ENCODE measurements around the gene SGK1. TPM values are rescaled to one million over a fixed set of nuclear protein-coding genes. Genes with fewer than 3 reads are reported as not detected.
"Not testable (repeated sequence)": the region's sequence is repeated elsewhere in the genome, so short reads cannot be mapped to it uniquely, and the experiment has no call there.

Gene SGK1
- total and polyA plus RNA-seq, 2 experiments from 2014 or later: 145 to 161 TPM

DNA sequence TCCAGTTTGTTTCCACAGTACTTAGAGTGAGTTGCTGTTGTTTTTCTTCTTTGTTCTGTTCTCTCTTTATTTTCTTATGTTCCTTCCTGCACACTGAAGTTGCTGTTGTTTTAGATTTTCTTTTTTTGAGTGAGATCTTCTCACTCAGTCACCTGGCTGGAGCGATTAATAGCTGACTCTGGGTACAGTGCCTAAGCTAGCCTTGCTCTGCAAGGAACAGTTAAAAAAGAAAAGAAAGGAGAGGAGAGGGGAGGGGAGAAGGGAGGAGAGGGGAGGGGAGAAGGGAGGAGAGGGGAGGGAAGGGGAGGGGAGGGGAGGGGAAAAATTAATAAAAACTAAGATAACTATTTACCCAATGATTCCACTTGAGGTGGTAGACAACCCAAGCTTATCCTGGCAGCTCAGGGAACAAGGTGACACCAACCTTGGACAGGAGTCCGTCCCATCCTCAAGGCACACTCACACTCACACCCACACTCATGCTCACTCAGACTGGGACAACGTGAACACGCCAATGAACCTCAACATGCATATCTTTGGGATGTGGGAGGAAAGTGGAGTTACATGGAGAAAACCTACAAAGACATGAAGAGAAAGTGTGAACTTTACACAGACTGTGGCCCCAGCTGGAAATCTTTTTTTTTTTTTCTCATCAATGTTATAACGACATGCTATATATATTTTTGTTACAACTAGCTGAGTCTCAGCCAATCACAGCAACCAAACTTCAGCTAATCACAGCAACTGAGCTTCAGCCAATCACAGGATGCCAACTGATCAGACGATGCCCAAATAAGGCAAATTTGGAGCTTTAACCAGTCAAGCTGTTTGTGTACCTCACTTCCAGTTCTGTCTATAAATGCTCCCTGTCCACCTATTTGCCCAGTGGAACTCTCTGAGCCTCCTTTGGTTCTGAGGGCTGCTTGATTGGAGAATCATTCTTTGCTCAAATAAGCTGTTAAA, 124.1 kb downstream of the SGK1 start:
- TF ChIP-seq EZH2 (IDR thresholded peaks at IDR 0.05; ENCODE audit: borderline replicate concordance): no peak
- TF ChIP-seq EZH2phosphoT487 (IDR thresholded peaks at IDR 0.05; ENCODE audit: low read depth, severe bottlenecking, unreplicated experiment): no peak
- TF ChIP-seq, protein P1, sequence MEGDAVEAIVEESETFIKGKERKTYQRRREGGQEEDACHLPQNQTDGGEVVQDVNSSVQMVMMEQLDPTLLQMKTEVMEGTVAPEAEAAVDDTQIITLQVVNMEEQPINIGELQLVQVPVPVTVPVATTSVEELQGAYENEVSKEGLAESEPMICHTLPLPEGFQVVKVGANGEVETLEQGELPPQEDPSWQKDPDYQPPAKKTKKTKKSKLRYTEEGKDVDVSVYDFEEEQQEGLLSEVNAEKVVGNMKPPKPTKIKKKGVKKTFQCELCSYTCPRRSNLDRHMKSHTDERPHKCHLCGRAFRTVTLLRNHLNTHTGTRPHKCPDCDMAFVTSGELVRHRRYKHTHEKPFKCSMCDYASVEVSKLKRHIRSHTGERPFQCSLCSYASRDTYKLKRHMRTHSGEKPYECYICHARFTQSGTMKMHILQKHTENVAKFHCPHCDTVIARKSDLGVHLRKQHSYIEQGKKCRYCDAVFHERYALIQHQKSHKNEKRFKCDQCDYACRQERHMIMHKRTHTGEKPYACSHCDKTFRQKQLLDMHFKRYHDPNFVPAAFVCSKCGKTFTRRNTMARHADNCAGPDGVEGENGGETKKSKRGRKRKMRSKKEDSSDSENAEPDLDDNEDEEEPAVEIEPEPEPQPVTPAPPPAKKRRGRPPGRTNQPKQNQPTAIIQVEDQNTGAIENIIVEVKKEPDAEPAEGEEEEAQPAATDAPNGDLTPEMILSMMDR (IDR thresholded peaks at IDR 0.05; ENCODE audit: poor library complexity): no peak
- Histone ChIP-seq H3K27me3 (no peaks in the 10 kb centered on the region), H3K79me2 (no peaks in the 10 kb centered on the region), H3K9me2 (replicated peaks; ENCODE audit: insufficient read depth) (no peaks in the 10 kb centered on the region), H3K36me3 (replicated peaks; ENCODE audit: insufficient read depth, low read depth) (no peaks in the 10 kb centered on the region), H3K4me2 (no peak overlapping the region), H3K9me3 (ENCODE audit: low read depth) (no peaks in the 10 kb centered on the region), H3K4me1 (ENCODE audit: insufficient read depth) (peaks cover 11% of the 10 kb centered on the region), H3K27ac (no peak overlapping the region), H4K20me1 (ENCODE audit: insufficient read depth, poor library complexity, severe bottlenecking) (no peaks in the 10 kb centered on the region), H2AFZ (no peak overlapping the region), H3K4me3 (no peak overlapping the region)
- WGBS (ENCODE audit: low lambda C conversion rate, missing lambda C conversion rate): 95% methylated on average over 6 of the region's 6 CpGs
- no peak for DNase-seq (ENCODE audit: low spot score)

DNA sequence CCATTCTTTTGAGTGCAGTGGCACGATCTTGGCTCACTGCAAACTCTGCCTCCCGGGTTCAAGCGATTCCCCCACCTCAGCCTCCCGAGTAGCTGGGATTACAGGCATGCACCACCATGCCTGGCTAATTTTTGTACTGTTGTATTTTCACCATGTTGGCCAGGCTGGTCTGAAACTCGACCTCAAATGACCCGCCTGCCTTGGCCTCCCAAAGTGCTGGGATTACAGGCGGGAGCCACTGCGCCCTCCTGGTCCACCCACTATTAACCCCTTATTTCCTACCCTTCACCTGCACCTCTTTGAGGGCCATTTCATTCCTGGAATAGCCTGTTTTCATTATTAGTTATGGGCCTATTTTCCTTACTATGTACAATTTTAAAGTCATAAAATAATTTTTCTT, 125.3 kb downstream of the SGK1 start:
- H2AFZ ChIP-seq; H3K4me3 ChIP-seq; H3K79me2 ChIP-seq; H3K27me3 ChIP-seq; H4K20me1 ChIP-seq (ENCODE audit: insufficient read depth, poor library complexity, severe bottlenecking); H3K4me2 ChIP-seq; H3K36me3 ChIP-seq (replicated peaks; ENCODE audit: insufficient read depth, low read depth); H3K27ac ChIP-seq; H3K9me2 ChIP-seq (replicated peaks; ENCODE audit: insufficient read depth); DNase-seq (ENCODE audit: low spot score); H3K9me3 ChIP-seq (ENCODE audit: low read depth): not testable (repeated sequence)
- 72% methylated on average over 8 of the region's 8 CpGs for WGBS (ENCODE audit: low lambda C conversion rate, missing lambda C conversion rate)
- H3K4me1 ChIP-seq (ENCODE audit: insufficient read depth): peaks cover 11% of the 10 kb centered on the region

DNA sequence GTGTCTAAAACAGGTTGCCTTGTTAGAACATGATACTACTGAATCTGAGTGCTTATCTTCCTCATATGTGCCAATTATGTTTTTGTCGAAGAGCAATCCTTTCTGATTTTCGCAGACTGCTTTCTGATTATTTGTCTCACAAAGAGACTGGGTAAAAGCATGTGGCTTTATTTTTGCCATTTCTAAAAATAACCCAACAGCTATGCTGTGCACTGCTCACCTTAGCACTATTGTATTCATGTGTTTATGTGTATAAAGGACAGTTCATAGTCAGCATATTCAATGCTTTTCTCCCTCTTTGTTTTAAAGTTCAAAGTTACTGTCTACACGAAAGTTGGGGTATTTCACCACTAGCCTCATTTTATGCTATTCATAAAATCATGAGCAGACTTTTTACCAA, 127.0 kb downstream of the SGK1 start:
- Histone ChIP-seq H3K36me3 (replicated peaks; ENCODE audit: insufficient read depth, low read depth) (no peaks in the 10 kb centered on the region), H3K27me3 (no peaks in the 10 kb centered on the region), H3K9me3 (ENCODE audit: low read depth) (no peaks in the 10 kb centered on the region), H3K4me1 (ENCODE audit: insufficient read depth) (peaks cover 11% of the 10 kb centered on the region), H2AFZ (no peak overlapping the region), H4K20me1 (ENCODE audit: insufficient read depth, poor library complexity, severe bottlenecking) (no peaks in the 10 kb centered on the region), H3K9me2 (replicated peaks; ENCODE audit: insufficient read depth) (no peaks in the 10 kb centered on the region), H3K4me2 (no peak overlapping the region), H3K27ac (no peak overlapping the region), H3K4me3 (no peak overlapping the region), H3K79me2 (no peaks in the 10 kb centered on the region)
- no peak for DNase-seq (ENCODE audit: low spot score)
- no peak for TF ChIP-seq EZH2 (IDR thresholded peaks at IDR 0.05; ENCODE audit: borderline replicate concordance)
- no peak for TF ChIP-seq EZH2phosphoT487 (IDR thresholded peaks at IDR 0.05; ENCODE audit: low read depth, severe bottlenecking, unreplicated experiment)
- TF ChIP-seq, protein P1 (IDR thresholded peaks at IDR 0.05; ENCODE audit: poor library complexity): no peak
- 82% methylated on average over 3 of the region's 3 CpGs for WGBS (ENCODE audit: low lambda C conversion rate, missing lambda C conversion rate)

DNA sequence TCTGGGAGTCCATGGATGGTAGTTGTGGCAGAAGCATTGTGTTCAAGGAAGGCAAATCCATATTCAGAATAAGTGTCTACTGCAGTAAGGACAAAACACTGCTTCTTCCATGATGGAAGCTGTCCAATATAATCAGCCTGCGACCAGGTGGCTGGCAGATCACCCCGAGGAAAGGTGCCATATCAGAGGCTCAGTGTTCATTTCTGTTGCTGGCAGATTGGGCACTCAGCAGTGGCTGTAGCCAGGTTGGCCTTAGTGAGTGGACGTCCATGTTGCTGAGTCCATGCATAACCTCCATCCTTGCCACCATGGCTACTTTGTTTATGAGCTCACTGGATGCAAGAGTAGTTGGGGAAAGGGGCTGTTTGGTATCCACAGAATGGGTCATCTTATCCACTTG, 130.2 kb downstream of the SGK1 start:
- H3K9me3 ChIP-seq (ENCODE audit: low read depth): no peaks in the 10 kb centered on the region
- H3K9me2 ChIP-seq (replicated peaks; ENCODE audit: insufficient read depth): no peaks in the 10 kb centered on the region
- H3K4me3 ChIP-seq: no peak overlapping the region
- WGBS (ENCODE audit: low lambda C conversion rate, missing lambda C conversion rate): 88% methylated on average over 3 of the region's 3 CpGs
- H4K20me1 ChIP-seq (ENCODE audit: insufficient read depth, poor library complexity, severe bottlenecking): no peaks in the 10 kb centered on the region
- no peak for DNase-seq (ENCODE audit: low spot score)
- H3K27ac ChIP-seq: no peak overlapping the region
- H3K36me3 ChIP-seq (replicated peaks; ENCODE audit: insufficient read depth, low read depth): no peaks in the 10 kb centered on the region
- H3K79me2 ChIP-seq: no peaks in the 10 kb centered on the region
- TF ChIP-seq EZH2phosphoT487 (IDR thresholded peaks at IDR 0.05; ENCODE audit: low read depth, severe bottlenecking, unreplicated experiment): no peak
- TF ChIP-seq, protein P1 (IDR thresholded peaks at IDR 0.05; ENCODE audit: poor library complexity): no peak
- no peak for TF ChIP-seq EZH2 (IDR thresholded peaks at IDR 0.05; ENCODE audit: borderline replicate concordance)
- H3K4me1 ChIP-seq (ENCODE audit: insufficient read depth): peaks cover 7% of the 10 kb centered on the region
- H2AFZ ChIP-seq: no peak overlapping the region
- H3K4me2 ChIP-seq: no peak overlapping the region
- no peaks in the 10 kb centered on the region for H3K27me3 ChIP-seq

All from hepatocyte (in vitro differentiated cells).